Measurements from ENCODE around the gene SLC4A8.
A peak's percentile ranks its signal among the peaks of the same experiment; 100 is the strongest.

Gene SLC4A8

DNA sequence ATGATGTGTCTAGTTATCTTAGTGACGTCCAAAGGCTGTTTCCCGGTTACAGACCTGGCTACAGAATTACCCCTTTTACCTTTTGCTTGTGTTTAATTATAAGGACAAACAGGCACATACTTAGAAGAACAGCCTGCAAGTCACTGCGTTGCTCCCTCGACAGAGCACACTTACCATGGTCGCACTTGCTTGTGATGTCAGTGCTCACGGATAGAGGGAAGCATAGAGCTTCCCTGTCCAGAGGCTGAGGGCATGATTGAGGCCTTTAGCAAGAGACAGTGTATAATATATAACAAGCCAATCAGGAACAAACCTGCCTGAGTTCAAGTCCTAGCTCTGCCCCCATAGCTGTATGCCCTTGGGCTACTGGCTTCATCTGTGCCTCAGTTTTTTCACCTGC lies 93.2 kb downstream of the SLC4A8 start:
- no peak overlapping the region for H3K27ac ChIP-seq
- TF ChIP-seq, protein P1, sequence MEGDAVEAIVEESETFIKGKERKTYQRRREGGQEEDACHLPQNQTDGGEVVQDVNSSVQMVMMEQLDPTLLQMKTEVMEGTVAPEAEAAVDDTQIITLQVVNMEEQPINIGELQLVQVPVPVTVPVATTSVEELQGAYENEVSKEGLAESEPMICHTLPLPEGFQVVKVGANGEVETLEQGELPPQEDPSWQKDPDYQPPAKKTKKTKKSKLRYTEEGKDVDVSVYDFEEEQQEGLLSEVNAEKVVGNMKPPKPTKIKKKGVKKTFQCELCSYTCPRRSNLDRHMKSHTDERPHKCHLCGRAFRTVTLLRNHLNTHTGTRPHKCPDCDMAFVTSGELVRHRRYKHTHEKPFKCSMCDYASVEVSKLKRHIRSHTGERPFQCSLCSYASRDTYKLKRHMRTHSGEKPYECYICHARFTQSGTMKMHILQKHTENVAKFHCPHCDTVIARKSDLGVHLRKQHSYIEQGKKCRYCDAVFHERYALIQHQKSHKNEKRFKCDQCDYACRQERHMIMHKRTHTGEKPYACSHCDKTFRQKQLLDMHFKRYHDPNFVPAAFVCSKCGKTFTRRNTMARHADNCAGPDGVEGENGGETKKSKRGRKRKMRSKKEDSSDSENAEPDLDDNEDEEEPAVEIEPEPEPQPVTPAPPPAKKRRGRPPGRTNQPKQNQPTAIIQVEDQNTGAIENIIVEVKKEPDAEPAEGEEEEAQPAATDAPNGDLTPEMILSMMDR (IDR thresholded peaks at IDR 0.05), result no peak
- no peak for TF ChIP-seq ZFX (IDR thresholded peaks at IDR 0.05; ENCODE audit: borderline replicate concordance)

DNA sequence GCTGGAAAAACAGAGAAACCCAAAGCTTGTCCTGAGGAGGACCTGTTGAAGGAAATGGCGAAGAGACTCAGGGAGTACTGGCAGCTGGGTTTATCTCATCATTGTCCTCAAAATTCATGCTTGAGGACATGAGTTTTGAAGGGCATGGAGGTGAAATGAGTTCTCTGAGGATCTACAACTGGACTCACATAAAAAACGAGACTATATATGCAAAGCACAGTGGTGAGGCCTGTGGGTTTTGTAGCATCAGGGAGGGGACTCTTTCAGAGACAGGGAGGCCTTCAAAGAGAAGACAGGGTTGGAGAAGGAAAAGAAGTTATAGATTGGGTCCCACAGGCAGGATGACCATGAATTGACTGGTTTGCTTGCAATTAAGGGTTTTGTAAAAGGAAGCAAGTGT lies 95.1 kb downstream of the SLC4A8 start:
- H3K27ac ChIP-seq, result no peak overlapping the region
- no peak for TF ChIP-seq ZFX (IDR thresholded peaks at IDR 0.05; ENCODE audit: borderline replicate concordance)
- TF ChIP-seq, protein P1 (IDR thresholded peaks at IDR 0.05), result no peak

DNA sequence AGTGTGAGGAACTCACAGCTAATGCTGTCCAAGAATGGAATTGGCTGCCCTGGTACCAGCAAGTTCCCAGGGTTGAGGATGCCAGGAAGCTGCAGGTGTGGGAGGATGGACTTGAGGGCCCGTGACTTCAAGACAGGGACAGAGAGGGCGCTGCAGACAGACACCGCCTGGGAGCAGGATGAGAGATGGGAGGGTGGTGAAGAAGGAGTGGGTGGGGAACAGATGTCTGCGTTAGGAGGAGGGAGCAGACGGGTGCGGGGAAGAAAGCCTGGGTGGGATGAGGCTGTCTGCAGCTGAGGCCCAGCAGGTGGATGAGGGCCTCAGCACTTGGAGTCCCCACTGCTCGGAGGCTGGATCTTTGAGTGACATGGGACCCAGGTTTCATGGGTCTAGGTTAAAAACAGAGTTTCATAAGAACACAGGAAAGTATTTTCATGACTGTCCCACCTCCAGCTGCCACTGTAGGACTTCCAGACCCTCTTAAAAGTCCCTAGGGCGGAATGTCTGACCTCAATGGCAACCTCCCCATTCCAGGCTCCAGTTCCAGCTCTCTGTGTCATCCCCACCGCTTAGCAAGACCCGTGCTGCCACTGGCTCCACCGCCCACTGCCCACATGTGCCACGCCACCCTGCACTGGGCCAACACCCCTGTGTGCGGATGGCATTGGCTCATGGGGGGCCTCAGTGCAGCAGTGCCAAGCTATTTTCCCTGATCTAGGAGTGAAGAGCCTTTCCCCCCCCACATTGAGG lies 96.1 kb downstream of the SLC4A8 start:
- H3K27ac ChIP-seq, result no peak overlapping the region
- no peak for TF ChIP-seq ZFX (IDR thresholded peaks at IDR 0.05; ENCODE audit: borderline replicate concordance)
- TF ChIP-seq, protein P1 (IDR thresholded peaks at IDR 0.05), result no peak

DNA sequence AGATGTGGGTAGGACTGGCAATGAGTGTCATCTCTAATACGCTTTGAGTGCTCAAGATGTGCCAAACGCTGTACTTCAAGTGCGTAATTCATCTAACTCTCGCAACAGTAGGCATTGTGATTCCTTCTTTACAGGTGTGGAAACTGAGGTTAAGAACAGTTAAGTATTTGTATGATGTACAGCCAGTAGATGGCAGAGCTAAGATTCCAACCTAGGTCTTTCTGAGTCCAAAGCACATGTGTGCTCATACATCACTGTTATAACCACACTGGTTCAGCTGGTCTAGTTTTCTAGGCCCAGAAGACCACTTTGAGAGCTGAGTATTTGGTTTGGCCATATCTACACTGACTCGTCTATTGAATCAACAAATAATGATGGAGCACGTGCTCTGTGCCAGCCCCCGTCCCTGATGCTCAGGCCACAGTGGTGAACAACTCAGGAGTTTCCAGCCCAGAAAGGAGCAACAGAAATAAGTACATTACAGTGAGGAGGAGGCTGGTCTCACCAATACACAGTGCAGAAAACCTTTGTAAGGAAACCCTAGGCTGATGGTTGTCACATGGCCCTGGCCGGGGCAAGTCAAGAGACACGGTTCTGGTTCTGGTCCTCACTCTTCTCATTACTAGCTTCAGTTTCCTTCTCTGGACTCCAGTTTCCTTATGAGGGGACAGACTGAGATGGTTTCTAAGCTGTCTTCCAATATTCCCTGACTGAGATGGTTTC lies 97.1 kb downstream of the SLC4A8 start:
- TF ChIP-seq ZFX (IDR thresholded peaks at IDR 0.05; ENCODE audit: borderline replicate concordance), result no peak
- TF ChIP-seq, protein P1 (IDR thresholded peaks at IDR 0.05), result peak; percentile 46
- H3K27ac ChIP-seq, result no peak overlapping the region

DNA sequence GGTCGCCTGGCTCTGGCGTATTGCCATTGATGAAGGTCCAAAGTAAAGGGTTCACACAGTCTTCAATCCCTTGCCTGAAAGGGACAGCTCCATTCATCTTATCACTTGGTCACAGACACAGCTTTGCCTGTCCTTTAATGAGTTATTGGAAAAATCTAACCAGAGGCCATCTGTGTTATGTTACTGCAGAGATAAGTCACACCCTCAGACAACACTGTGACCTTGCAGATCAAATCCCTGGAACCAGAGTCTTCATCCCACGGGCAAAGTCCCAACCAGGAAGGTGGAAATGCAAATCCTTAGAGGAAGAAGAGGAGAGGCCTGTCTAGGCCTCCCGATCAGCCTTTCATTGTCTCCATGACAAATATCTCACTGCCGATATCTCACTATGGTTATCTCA lies 98.1 kb downstream of the SLC4A8 start:
- no peak overlapping the region for H3K27ac ChIP-seq
- TF ChIP-seq, protein P1 (IDR thresholded peaks at IDR 0.05), result no peak
- TF ChIP-seq ZFX (IDR thresholded peaks at IDR 0.05; ENCODE audit: borderline replicate concordance), result no peak

DNA sequence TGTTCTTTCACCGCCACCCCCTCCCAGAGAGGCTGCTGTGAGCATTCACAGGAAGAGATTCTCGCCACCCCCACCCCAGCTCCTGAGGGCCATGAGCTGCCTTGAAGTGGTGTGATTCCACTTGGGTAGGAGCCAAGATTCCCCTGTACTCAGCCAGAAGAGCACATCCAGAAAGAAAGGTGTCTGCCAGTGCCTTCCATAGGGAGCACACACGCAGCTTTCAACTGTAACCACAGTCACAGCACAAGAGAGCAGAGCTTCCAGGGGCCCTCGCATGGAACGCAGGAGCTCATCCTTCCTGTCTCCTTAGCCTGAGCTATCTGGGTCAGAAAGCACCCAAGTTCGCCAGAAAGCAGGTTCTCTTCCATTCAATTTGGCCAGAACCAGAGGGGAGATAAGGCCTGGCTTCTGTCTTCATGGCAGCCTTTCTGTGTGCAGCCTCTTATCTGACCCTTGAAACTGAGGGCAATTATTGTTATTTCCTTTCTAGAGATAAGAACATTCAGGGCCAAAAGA lies 99.8 kb downstream of the SLC4A8 start:
- H3K27ac ChIP-seq, result no peak overlapping the region
- TF ChIP-seq ZFX (IDR thresholded peaks at IDR 0.05; ENCODE audit: borderline replicate concordance), result no peak
- TF ChIP-seq, protein P1 (IDR thresholded peaks at IDR 0.05), result no peak

DNA sequence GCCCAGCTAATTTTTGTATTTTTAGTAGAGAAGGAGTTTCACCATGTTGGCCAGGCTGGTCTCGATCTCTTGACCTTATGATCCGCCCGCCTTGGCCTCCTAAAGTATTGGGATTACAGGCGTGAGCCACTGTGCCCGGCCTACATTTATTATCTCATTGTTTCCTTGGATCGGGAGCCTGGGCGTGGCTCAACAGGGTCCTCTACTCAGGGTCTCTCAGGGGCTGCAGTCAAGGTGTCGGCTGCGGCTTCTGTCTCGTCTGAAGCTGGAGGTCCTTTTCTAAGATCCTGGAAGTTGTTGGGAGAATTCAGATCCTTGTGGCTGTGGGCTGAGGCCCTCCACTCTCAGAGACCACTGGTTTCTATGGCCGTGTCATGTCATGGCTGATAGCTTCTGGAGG lies 100.9 kb downstream of the SLC4A8 start:
- TF ChIP-seq ZFX (IDR thresholded peaks at IDR 0.05; ENCODE audit: borderline replicate concordance), result no peak
- TF ChIP-seq, protein P1 (IDR thresholded peaks at IDR 0.05), result no peak
- no peak overlapping the region for H3K27ac ChIP-seq

Measured in 22Rv1 (cell line).